OCI-LY7 (cell line): ENCODE measurements around the gene GRB7. TPM values are rescaled to one million over a fixed set of nuclear protein-coding genes. Genes with fewer than 3 reads are reported as not detected.
"Not testable (repeated sequence)": the region's sequence is repeated elsewhere in the genome, so short reads cannot be mapped to it uniquely, and the experiment has no call there.

Experiments used
- BruUV-seq: library from RNA; stranded (reverse); fragments of 400-500 nt; replicated peaks from 2 replicates; lab custom pipeline; 2021; lab: Mats Ljungman, UMichigan
- CTCF ChIA-PET: fragments of 300-600 bp; sonication (Branson Sonifier 250); formaldehyde crosslinking; loops from one replicate; lab custom pipeline; 2022; ENCODE audit warnings: antibody characterized with exemption; ENCODE audit not compliant: unreplicated experiment; lab: Charles Lee
- POLR2A ChIA-PET: fragments of 300-600 bp; sonication (Branson Sonifier 250); formaldehyde crosslinking; loops from one replicate; lab custom pipeline; 2022; ENCODE audit warnings: antibody characterized with exemption; lab: Charles Lee
- DNase-seq: peaks from one replicate; pipeline ENCODE4 v3.0.0-alpha.2; 2015; ENCODE audit warnings: low spot score
- H2AFZ ChIP-seq: fragments of 200-600 bp; sonication (generic), shearing (Covaris generic); 2 replicates; pipeline ENCODE4 v1.6.1; 2014; ENCODE audit warnings: mild to moderate bottlenecking, antibody characterized with exemption, low read length, moderate library complexity
- H3K27ac ChIP-seq: fragments of 200-600 bp; sonication (generic); 2 replicates; pipeline ENCODE4 v1.5.1; 2014; ENCODE audit warnings: mixed run types, low read depth, mild to moderate bottlenecking, moderate library complexity, low read length, inconsistent platforms; ENCODE audit not compliant: poor library complexity, severe bottlenecking
- H3K36me3 ChIP-seq: fragments of 200-600 bp; sonication (generic); 2 replicates; pipeline ENCODE4 v1.6.1; 2014; ENCODE audit warnings: mild to moderate bottlenecking, antibody characterized with exemption, low read length, moderate library complexity, mixed read lengths; ENCODE audit not compliant: insufficient read depth
- H3K4me1 ChIP-seq: fragments of 200-600 bp; sonication (generic); 2 replicates; pipeline ENCODE4 v1.5.1; 2014; ENCODE audit warnings: mild to moderate bottlenecking, low read length; ENCODE audit not compliant: insufficient read depth, poor library complexity, severe bottlenecking
- H3K4me2 ChIP-seq: fragments of 200-600 bp; sonication (generic); 2 replicates; pipeline ENCODE4 v1.6.1; 2014; ENCODE audit warnings: mild to moderate bottlenecking, low read length
- H3K4me3 ChIP-seq: fragments of 200-600 bp; sonication (generic); 2 replicates; pipeline ENCODE4 v1.5.1; 2014; ENCODE audit warnings: mild to moderate bottlenecking, low read depth, low read length; ENCODE audit not compliant: poor library complexity, severe bottlenecking
- H3K79me2 ChIP-seq: fragments of 200-600 bp; sonication (generic); 2 replicates; pipeline ENCODE4 v1.6.1; 2016; ENCODE audit warnings: low read depth, mild to moderate bottlenecking, low read length, moderate library complexity, mixed read lengths; ENCODE audit not compliant: insufficient read depth
- H3K9me2 ChIP-seq: fragments of 200-600 bp; sonication (generic); 2 replicates; pipeline ENCODE4 v1.6.1; 2016; ENCODE audit warnings: mild to moderate bottlenecking, low read length, mixed read lengths; ENCODE audit not compliant: insufficient read depth
- H3K9me3 ChIP-seq: fragments of 200-600 bp; sonication (generic); 2 replicates; pipeline ENCODE4 v1.6.1; 2014; ENCODE audit warnings: mild to moderate bottlenecking, mixed run types, low read length, mixed read lengths
- H4K20me1 ChIP-seq: fragments of 200-600 bp; sonication (generic); 2 replicates; pipeline ENCODE4 v1.6.1; 2014; ENCODE audit warnings: mild to moderate bottlenecking, antibody characterized with exemption, low read length, moderate library complexity, mixed read lengths; ENCODE audit not compliant: insufficient read depth
- CTCF ChIP-seq: fragments of 200-600 bp; sonication (generic); conservative IDR thresholded peaks from 2 replicates; pipeline ENCODE4 v1.5.1; 2014; ENCODE audit warnings: mild to moderate bottlenecking, antibody characterized with exemption, low read length, moderate library complexity, mixed read lengths
- EZH2phosphoT487 ChIP-seq: fragments of 200-600 bp; sonication (generic); IDR thresholded peaks from 2 replicates; pipeline ENCODE4 v1.6.1; 2018; ENCODE audit warnings: low read depth, borderline replicate concordance, mild to moderate bottlenecking, mixed run types, antibody characterized with exemption, low read length, moderate library complexity, mixed read lengths
- intact Hi-C: fragments of 100-400 bp; cut with micrococcal nuclease; formaldehyde crosslinking; loops from one replicate; pipeline ENCODE4 v1.10.0; 2022; ENCODE audit not compliant: unreplicated experiment
- total RNA-seq, 2 experiments: library from RNA; depleted of rRNA in 1 of 2; stranded (reverse); fragments of >200 nt in 1 of 2; shearing (Covaris generic) in 1 of 2; gene quantifications; 2 replicates each; pipeline ENCODE4 v1.2.3, GENCODE V29; 2014 to 2022

GRB7 gene
- total RNA-seq, 2 experiments from 2014 or later, result 0.25 TPM; not detected in 1

- intact Hi-C loops, result no loop called here
- POLR2A ChIA-PET, result no interaction called here
- Histone ChIP-seq H3K9me3 (no peaks in the 10 kb centered on the region), H3K36me3 (peaks cover 3% of the 10 kb centered on the region; the same call in 1 of the 2 replicates), H3K4me3 (no peak overlapping the region), H3K79me2 (no peaks in the 10 kb centered on the region), H3K9me2 (no peaks in the 10 kb centered on the region), H2AFZ (no peak overlapping the region), H4K20me1 (no peaks in the 10 kb centered on the region), H3K4me2 (no peak overlapping the region), H3K27ac (no peak overlapping the region), H3K4me1 (no peaks in the 10 kb centered on the region)
- DNase-seq, result no peak
- CTCF ChIA-PET, result no interaction called here
- no peak for TF ChIP-seq EZH2phosphoT487
- no peak for TF ChIP-seq CTCF
- no TSS peak for BruUV-seq
Measured at GRCh38 chr17:39722965-39723848, 14.5 kb upstream of the GRB7 start.

- H3K36me3 ChIP-seq, result peaks cover 15% of the 10 kb centered on the region; the same call in 1 of the 2 replicates
- no peaks in the 10 kb centered on the region for H4K20me1 ChIP-seq
- POLR2A ChIA-PET, result no interaction called here
- H3K4me3 ChIP-seq, result no peak overlapping the region
- CTCF ChIA-PET, result no interaction called here
- no peak overlapping the region for H3K27ac ChIP-seq
- BruUV-seq, result no TSS peak
- no peak for DNase-seq
- H3K79me2 ChIP-seq, result peaks cover 5% of the 10 kb centered on the region; the same call in 1 of the 2 replicates
- no peaks in the 10 kb centered on the region for H3K9me2 ChIP-seq
- H3K4me1 ChIP-seq, result peaks cover 7% of the 10 kb centered on the region
- H3K4me2 ChIP-seq, result no peak overlapping the region
- H3K9me3 ChIP-seq, result no peaks in the 10 kb centered on the region
- no peak overlapping the region for H2AFZ ChIP-seq
- no peak for TF ChIP-seq EZH2phosphoT487
- intact Hi-C loops, result no loop called here
Measured at GRCh38 chr17:39724731-39725130, 13.0 kb upstream of the GRB7 start.

GRCh38 chr17:39725923-39726322 is 11.8 kb upstream of the GRB7 start:
- H2AFZ ChIP-seq, BruUV-seq, H4K20me1 ChIP-seq, POLR2A ChIA-PET, H3K4me2 ChIP-seq, H3K79me2 ChIP-seq, DNase-seq, H3K9me3 ChIP-seq, H3K27ac ChIP-seq, H3K4me1 ChIP-seq, H3K4me3 ChIP-seq, H3K9me2 ChIP-seq, intact Hi-C loops: not testable (repeated sequence)
- CTCF ChIA-PET, result interaction anchor here (0.6 kb wide), 1 partner anchor 21 kb away, joined by 3 read pairs; no protein-coding TSS in a partner anchor
- peaks cover 15% of the 10 kb centered on the region; the same call in 1 of the 2 replicates for H3K36me3 ChIP-seq
